GM12878 (cell line): ENCODE measurements around the gene ANKRD44. TPM values are rescaled to one million over a fixed set of nuclear protein-coding genes. Genes with fewer than 3 reads are reported as not detected.

ENCODE experiments used
- ATAC-seq: fragments of 200-7000 bp; cut with Tn5 transposase; 3 replicates; pipeline ENCODE4 v1.9.1; 2020; ENCODE audit warnings: mild to moderate bottlenecking, moderate library complexity
- BruUV-seq: library from RNA; stranded (reverse); fragments of 400-500 nt; replicated peaks from 2 replicates; lab custom pipeline; 2021; lab: Mats Ljungman, UMichigan
- CTCF ChIA-PET: fragments of 300-600 bp; sonication (Branson Sonifier 250); formaldehyde crosslinking; extraction: SDS; loops from one replicate; lab custom pipeline; 2021; ENCODE audit warnings: inconsistent platforms; lab: Yijun Ruan, JAX
- POLR2A ChIA-PET: fragments of 350-600 bp; formaldehyde crosslinking; extraction: SDS; loops from one replicate; lab custom pipeline; 2021; ENCODE audit warnings: inconsistent platforms; lab: Charles Lee
- RAD21 ChIA-PET: fragments of 300-600 bp; sonication (Branson Sonifier 250); formaldehyde crosslinking; loops from one replicate; lab custom pipeline; 2023; ENCODE audit warnings: antibody characterized with exemption; ENCODE audit not compliant: unreplicated experiment; lab: Charles Lee
- SMC1A ChIA-PET: fragments of 300-600 bp; sonication (Branson Sonifier 250); formaldehyde crosslinking; loops from one replicate; lab custom pipeline; 2023; ENCODE audit not compliant: unreplicated experiment, uncharacterized antibody; lab: Charles Lee
- DNase-seq: peaks from one replicate; pipeline ENCODE4 v3.0.0-alpha.2; 2011; ENCODE audit warnings: low read depth, low spot score
- FAIRE-seq: peaks from 3 replicates; lab custom pipeline; 2011; peaks lifted over from hg19 to GRCh38; lab: Jason Lieb, UNC
- H2AFZ ChIP-seq: 2 replicates; pipeline ENCODE4 v1.6.0; 2011; ENCODE audit warnings: low read depth, low read length, control low read depth; ENCODE audit not compliant: control insufficient read depth
- H3K27ac ChIP-seq: 2 replicates; pipeline ENCODE4 v1.5.1; 2011; ENCODE audit warnings: control low read depth; ENCODE audit not compliant: control insufficient read depth, insufficient read depth
- H3K27me3 ChIP-seq, 2 experiments: replicated peaks in 1 of 2; 2 replicates each; pipeline versions ENCODE4 v1.6.0 to v1.6.1; 2011; ENCODE audit warnings: low read length in 1 of 2; ENCODE audit not compliant: control insufficient read depth in 2 of 2, insufficient read depth in 2 of 2
- H3K36me3 ChIP-seq, 2 experiments: 2 replicates each; pipeline ENCODE4 v1.5.1; 2011; ENCODE audit warnings: low read length in 1 of 2; ENCODE audit not compliant: control insufficient read depth in 2 of 2, insufficient read depth in 2 of 2
- H3K4me1 ChIP-seq: 2 replicates; pipeline ENCODE4 v1.6.1; 2011; ENCODE audit warnings: mild to moderate bottlenecking, low read length, moderate library complexity, mixed read lengths; ENCODE audit not compliant: control insufficient read depth, insufficient read depth
- H3K4me2 ChIP-seq: 2 replicates; pipeline ENCODE4 v1.6.0; 2011; ENCODE audit warnings: control low read depth; ENCODE audit not compliant: control insufficient read depth, insufficient read depth
- H3K4me3 ChIP-seq: fragments of 200-600 bp; sonication (generic); 2 replicates; pipeline ENCODE4 v1.5.1; 2016
- H3K79me2 ChIP-seq: 2 replicates; pipeline ENCODE4 v1.6.0; 2011; ENCODE audit warnings: low read length; ENCODE audit not compliant: control insufficient read depth, insufficient read depth
- H3K9ac ChIP-seq: 2 replicates; pipeline ENCODE4 v1.8.0; 2011; ENCODE audit warnings: low read length, control low read depth, mixed read lengths; ENCODE audit not compliant: control insufficient read depth, insufficient read depth
- H3K9me3 ChIP-seq: replicated peaks from 3 replicates; pipeline ENCODE4 v1.5.1; 2011; ENCODE audit warnings: mild to moderate bottlenecking, low read length; ENCODE audit not compliant: control insufficient read depth, insufficient read depth
- H4K20me1 ChIP-seq: 2 replicates; pipeline ENCODE4 v1.6.0; 2011; ENCODE audit not compliant: control insufficient read depth, insufficient read depth
- CBX5 ChIP-seq: sonication (generic); IDR thresholded peaks from 2 replicates; pipeline ENCODE4 v1.6.1; 2016; ENCODE audit warnings: low read depth, moderate library complexity, mild to moderate bottlenecking, inconsistent platforms
- EED ChIP-seq: sonication (generic); IDR thresholded peaks from 2 replicates; pipeline ENCODE4 v1.6.1; 2016; ENCODE audit warnings: antibody characterized with exemption, low read depth
- IRF4 ChIP-seq: IDR thresholded peaks from 2 replicates; pipeline ENCODE4 v1.6.1; 2011; ENCODE audit warnings: low read depth, low read length
- PAX8 ChIP-seq: fragments of 450-650 bp; IDR thresholded peaks from 2 replicates; pipeline ENCODE4 v1.6.1; 2017; ENCODE audit warnings: mild to moderate bottlenecking, moderate library complexity
- SREBF2 ChIP-seq: IDR thresholded peaks from 2 replicates; pipeline ENCODE4 v1.6.1; 2012; ENCODE audit warnings: mild to moderate bottlenecking, low read length
- ZNF274 ChIP-seq: IDR thresholded peaks from one replicate; pipeline ENCODE4 v1.8.0; 2011; ENCODE audit not compliant: insufficient read length, insufficient read depth
- ZZZ3 ChIP-seq: IDR thresholded peaks from 2 replicates; pipeline ENCODE4 v1.6.1; 2011; ENCODE audit warnings: low read depth; ENCODE audit not compliant: control insufficient read depth, insufficient read length
- WGBS: methylation state at CpG from one replicate; pipeline ENCODE4 v1.1.6; 2016; ENCODE audit warnings: low lambda C conversion rate; ENCODE audit not compliant: insufficient replicate concordance, insufficient coverage; ENCODE audit errors: missing lambda C conversion rate; 5-methylcytosine and 5-hydroxymethylcytosine counted together
- in situ Hi-C: fragments of 300-500 bp; cut with MboI; formaldehyde crosslinking; loops from 9 replicates; pipeline ENCODE4 v1.14.3; 2018; ENCODE audit warnings: mixed read lengths
- intact Hi-C: fragments of 100-400 bp; cut with micrococcal nuclease; formaldehyde crosslinking; loops from one replicate; pipeline ENCODE4 v1.14.2; 2022; ENCODE audit not compliant: unreplicated experiment
- polyA plus RNA-seq, 11 experiments: library from polyadenylated mRNA; depleted of rRNA in 4 of 11; unstranded in 6 of 11; stranded (reverse) in 5 of 11; fragments of >200 nt; fragmentation: Nextera tagmentation in 4 of 11; fragmentation: Illumina TruSeq in 1 of 11; extraction: Ambion mirVana in 4 of 11; extraction: Trizol in 1 of 11; gene quantifications; 1 replicate in 1 of 11; 2 replicates in 10 of 11; pipeline versions ENCODE4 v1.2.1 to v1.2.3, GENCODE V29; 2011 to 2016; ENCODE audit warnings: inconsistent platforms in 2 of 11, missing spikeins in 2 of 11, low read depth in 1 of 11
- total RNA-seq, 4 experiments: library from RNA; depleted of rRNA in 3 of 4; stranded (reverse); fragments of >200 nt in 3 of 4; fragmentation: Illumina TruSeq in 1 of 4; extraction: Trizol in 1 of 4; gene quantifications; 2 replicates each; pipeline versions ENCODE4 v1.2.1 to v1.2.3, GENCODE V29; 2013 to 2021
- TF ChIP-seq, protein P1 (sequence below): fragments of 450-650 bp; IDR thresholded peaks from 2 replicates; pipeline ENCODE4 v1.6.1; 2016; ENCODE audit warnings: mild to moderate bottlenecking
- TF ChIP-seq, protein P2 (sequence below): IDR thresholded peaks from 2 replicates; pipeline ENCODE4 v1.6.1; 2011; ENCODE audit warnings: borderline replicate concordance, low read depth, mild to moderate bottlenecking, moderate library complexity, mixed read lengths, low read length; ENCODE audit not compliant: insufficient read depth; ENCODE audit errors: extremely low read length
- TF ChIP-seq, protein P3 (sequence below): fragments of 450-650 bp; formaldehyde crosslinking; IDR thresholded peaks from 2 replicates; pipeline ENCODE4 v1.5.0; 2022; ENCODE audit warnings: mild to moderate bottlenecking, missing genetic modification characterization

The ANKRD44 gene
- total and polyA plus RNA-seq, 10 of the 15 experiments (the other 5 are each of a cell fraction or from before 2014, with no cell fraction given) = 19.1 to 99.1 (median 59.6) TPM

DNA sequence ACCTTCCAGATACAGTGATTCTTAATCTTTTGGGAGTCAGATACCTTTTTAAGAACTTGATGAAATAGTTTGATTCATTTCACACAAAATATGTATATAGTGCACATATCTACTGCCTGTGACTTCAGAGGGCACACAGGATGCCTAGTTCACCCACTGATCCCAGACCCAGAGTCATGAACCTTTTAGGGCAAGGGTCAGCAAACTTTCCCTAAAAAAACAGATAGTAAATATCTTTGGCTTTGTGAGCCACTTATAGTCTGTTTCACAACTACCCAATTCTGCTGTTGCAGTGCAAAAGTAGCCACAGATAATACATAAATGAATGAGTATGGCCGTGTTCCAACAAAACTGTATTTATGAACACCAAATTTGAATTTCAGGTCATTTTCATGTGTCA lies 124.9 kb downstream of the ANKRD44 start (continued):
- TF ChIP-seq ZZZ3 = no peak
- no peak for TF ChIP-seq IRF4
- TF ChIP-seq, all 136 proteins: peak for 0

DNA sequence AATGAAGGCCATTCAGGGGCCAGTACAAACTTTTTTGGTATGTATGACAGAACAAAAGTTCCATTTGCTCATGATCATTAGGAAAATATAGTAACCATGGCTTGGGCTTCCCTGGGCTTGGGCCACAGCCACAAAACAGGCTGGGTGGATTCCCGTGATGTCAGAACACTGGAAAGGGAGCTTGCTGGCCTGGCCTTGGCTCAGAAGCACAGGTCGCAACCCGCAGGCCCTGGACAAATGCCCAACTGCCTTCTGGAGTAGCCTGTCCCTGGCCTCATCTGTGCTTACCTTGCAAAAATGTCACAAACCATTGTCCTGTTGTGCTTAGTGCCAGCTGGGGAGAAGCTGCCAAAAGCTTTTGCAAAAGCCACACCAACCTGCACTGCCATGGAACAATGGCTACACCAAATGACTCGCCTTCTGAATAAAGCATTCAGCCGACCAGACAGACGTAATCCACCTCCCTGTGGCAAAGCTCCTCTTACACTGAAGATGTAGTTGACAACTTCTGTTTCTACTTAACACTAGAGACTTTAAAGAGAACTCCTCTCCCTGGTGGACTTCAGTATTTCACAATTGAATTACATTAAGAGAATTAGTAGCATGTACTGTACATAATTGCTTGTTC lies 125.5 kb downstream of the ANKRD44 start:
- in situ Hi-C loops = no loop called here
- Histone ChIP-seq H3K79me2 (peaks cover 29% of the 10 kb centered on the region), H2AFZ (no peak overlapping the region), H3K9ac (no peak overlapping the region), H3K27me3 (no peaks in the 10 kb centered on the region), H3K4me1 (no peaks in the 10 kb centered on the region), H3K36me3 (peaks cover 4 to 14% of the 10 kb centered on the region in 2 experiments), H4K20me1 (no peaks in the 10 kb centered on the region; the same call in 1 of the 2 replicates), H3K4me3 (no peak overlapping the region), H3K4me2 (no peak overlapping the region), H3K9me3 (no peaks in the 10 kb centered on the region), H3K27ac (no peak overlapping the region)
- POLR2A ChIA-PET = interaction anchor here (0.5 to 1.3 kb wide), 2 partner anchors 32 to 150 kb away, joined by 3 read pairs; no protein-coding TSS in a partner anchor
- DNase-seq (no peak), FAIRE-seq (no peak), ATAC-seq (no peak)
- CTCF ChIA-PET = interaction anchor here (0.9 to 1.5 kb wide), 4 partner anchors 14 to 193 kb away, joined by 3 to 4 read pairs (median 4); no protein-coding TSS in a partner anchor
- SMC1A ChIA-PET = interaction anchor here (1.5 to 20.9 kb wide), 2 partner anchors 32 to 70 kb away, joined by 3 to 478 read pairs; no protein-coding TSS in a partner anchor
- 99% methylated on average over 6 of the region's 6 CpGs for WGBS
- TF ChIP-seq, protein P1, sequence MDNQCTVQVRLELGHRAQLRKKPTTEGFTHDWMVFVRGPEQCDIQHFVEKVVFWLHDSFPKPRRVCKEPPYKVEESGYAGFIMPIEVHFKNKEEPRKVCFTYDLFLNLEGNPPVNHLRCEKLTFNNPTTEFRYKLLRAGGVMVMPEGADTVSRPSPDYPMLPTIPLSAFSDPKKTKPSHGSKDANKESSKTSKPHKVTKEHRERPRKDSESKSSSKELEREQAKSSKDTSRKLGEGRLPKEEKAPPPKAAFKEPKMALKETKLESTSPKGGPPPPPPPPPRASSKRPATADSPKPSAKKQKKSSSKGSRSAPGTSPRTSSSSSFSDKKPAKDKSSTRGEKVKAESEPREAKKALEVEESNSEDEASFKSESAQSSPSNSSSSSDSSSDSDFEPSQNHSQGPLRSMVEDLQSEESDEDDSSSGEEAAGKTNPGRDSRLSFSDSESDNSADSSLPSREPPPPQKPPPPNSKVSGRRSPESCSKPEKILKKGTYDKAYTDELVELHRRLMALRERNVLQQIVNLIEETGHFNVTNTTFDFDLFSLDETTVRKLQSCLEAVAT = no peak
- TF ChIP-seq, protein P2, sequence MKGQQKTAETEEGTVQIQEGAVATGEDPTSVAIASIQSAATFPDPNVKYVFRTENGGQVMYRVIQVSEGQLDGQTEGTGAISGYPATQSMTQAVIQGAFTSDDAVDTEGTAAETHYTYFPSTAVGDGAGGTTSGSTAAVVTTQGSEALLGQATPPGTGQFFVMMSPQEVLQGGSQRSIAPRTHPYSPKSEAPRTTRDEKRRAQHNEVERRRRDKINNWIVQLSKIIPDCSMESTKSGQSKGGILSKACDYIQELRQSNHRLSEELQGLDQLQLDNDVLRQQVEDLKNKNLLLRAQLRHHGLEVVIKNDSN = no peak
- no peak for TF ChIP-seq SREBF2
- no peak for TF ChIP-seq EED
- no peak for TF ChIP-seq CBX5
- TF ChIP-seq, protein P3, sequence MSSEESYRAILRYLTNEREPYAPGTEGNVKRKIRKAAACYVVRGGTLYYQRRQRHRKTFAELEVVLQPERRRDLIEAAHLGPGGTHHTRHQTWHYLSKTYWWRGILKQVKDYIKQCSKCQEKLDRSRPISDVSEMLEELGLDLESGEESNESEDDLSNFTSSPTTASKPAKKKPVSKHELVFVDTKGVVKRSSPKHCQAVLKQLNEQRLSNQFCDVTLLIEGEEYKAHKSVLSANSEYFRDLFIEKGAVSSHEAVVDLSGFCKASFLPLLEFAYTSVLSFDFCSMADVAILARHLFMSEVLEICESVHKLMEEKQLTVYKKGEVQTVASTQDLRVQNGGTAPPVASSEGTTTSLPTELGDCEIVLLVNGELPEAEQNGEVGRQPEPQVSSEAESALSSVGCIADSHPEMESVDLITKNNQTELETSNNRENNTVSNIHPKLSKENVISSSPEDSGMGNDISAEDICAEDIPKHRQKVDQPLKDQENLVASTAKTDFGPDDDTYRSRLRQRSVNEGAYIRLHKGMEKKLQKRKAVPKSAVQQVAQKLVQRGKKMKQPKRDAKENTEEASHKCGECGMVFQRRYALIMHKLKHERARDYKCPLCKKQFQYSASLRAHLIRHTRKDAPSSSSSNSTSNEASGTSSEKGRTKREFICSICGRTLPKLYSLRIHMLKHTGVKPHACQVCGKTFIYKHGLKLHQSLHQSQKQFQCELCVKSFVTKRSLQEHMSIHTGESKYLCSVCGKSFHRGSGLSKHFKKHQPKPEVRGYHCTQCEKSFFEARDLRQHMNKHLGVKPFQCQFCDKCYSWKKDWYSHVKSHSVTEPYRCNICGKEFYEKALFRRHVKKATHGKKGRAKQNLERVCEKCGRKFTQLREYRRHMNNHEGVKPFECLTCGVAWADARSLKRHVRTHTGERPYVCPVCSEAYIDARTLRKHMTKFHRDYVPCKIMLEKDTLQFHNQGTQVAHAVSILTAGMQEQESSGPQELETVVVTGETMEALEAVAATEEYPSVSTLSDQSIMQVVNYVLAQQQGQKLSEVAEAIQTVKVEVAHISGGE (CRISPR knock-in tag) = no peak
- TF ChIP-seq ZNF274 = no peak
- TF ChIP-seq PAX8 = no peak
- intact Hi-C loops = no loop called here
- no TSS peak for BruUV-seq
- RAD21 ChIA-PET = interaction anchor here (1.2 kb wide), 1 partner anchor 72 kb away, joined by 3 read pairs; no protein-coding TSS in a partner anchor
